Amniotic stem cell (primary cell): ENCODE results near the gene LILRB2.
"Not testable (repeated sequence)": the region's sequence is repeated elsewhere in the genome, so short reads cannot be mapped to it uniquely, and the experiment has no call there.

Experiments
- DNase-seq: peaks from one replicate; lab custom pipeline; 2025; lab: John Stamatoyannopoulos, UW

The LILRB2 gene

GRCh38 chr19:54272181-54272580 is 8.7 kb downstream of the LILRB2 start:
- DNase-seq, result not testable (repeated sequence)

GRCh38 chr19:54271587-54271986 is 9.3 kb downstream of the LILRB2 start:
- DNase-seq, result not testable (repeated sequence)

- no peak for DNase-seq
These were observed 9.8 kb downstream of the LILRB2 start for GRCh38 chr19:54271106-54271505.

GRCh38 chr19:54268936-54269335 is 12.0 kb downstream of the LILRB2 start:
- no peak for DNase-seq

GRCh38 chr19:54266133-54266532 is 14.8 kb downstream of the LILRB2 start:
- no peak for DNase-seq

GRCh38 chr19:54262470-54262869 is 18.4 kb downstream of the LILRB2 start:
- DNase-seq, result no peak

- no peak for DNase-seq
These were observed 18.8 kb downstream of the LILRB2 start for GRCh38 chr19:54262066-54262465.

GRCh38 chr19:54257116-54257480 is 23.8 kb downstream of the LILRB2 start, which contains the start of gene LILRB5:
LILRB5 (minus strand) TSS chr19:54257273; CDS start chr19:54257193, 80 bp downstream.
- no peak for DNase-seq

- DNase-seq, result no peak
These were observed 24.4 kb downstream of the LILRB2 start for GRCh38 chr19:54256250-54257115.

GRCh38 chr19:54255105-54255775 is 25.7 kb downstream of the LILRB2 start:
- no peak for DNase-seq

GRCh38 chr19:54254195-54254906 is 26.6 kb downstream of the LILRB2 start:
- DNase-seq, result no peak

- DNase-seq, result no peak
These were observed 27.3 kb downstream of the LILRB2 start for GRCh38 chr19:54253331-54254194.

GRCh38 chr19:54252845-54253244 is 28.1 kb downstream of the LILRB2 start:
- DNase-seq, result no peak

GRCh38 chr19:54252243-54252642 is 28.7 kb downstream of the LILRB2 start:
- no peak for DNase-seq

- DNase-seq, result no peak
These were observed 32.8 kb downstream of the LILRB2 start for GRCh38 chr19:54248016-54248601.

GRCh38 chr19:54247106-54247930 is 33.6 kb downstream of the LILRB2 start:
- DNase-seq, result no peak

GRCh38 chr19:54245936-54246335 is 35.0 kb downstream of the LILRB2 start:
- DNase-seq, result no peak

GRCh38 chr19:54243809-54244208 is 37.1 kb downstream of the LILRB2 start:
- not testable (repeated sequence) for DNase-seq

GRCh38 chr19:54242646-54243045 is 38.3 kb downstream of the LILRB2 start, which contains the start of gene LILRA6:
LILRA6 (minus strand) TSS chr19:54242790.
- DNase-seq, result not testable (repeated sequence)

GRCh38 chr19:54242234-54242633 is 38.7 kb downstream of the LILRB2 start:
- DNase-seq, result not testable (repeated sequence)
